NCI-H2171 treated with DMSO at 0.1 percent for 48 hours (cell line): ENCODE data around the gene ROGDI.
"Not testable (repeated sequence)": the region's sequence is repeated elsewhere in the genome, so short reads cannot be mapped to it uniquely, and the experiment has no call there.

Source experiments
- DNase-seq: peaks from one replicate; lab custom pipeline; 2025; lab: John Stamatoyannopoulos, UW

Gene ROGDI

GRCh38 chr16:4790871-4791270 is 11.6 kb downstream of the ROGDI start:
- no peak for DNase-seq

GRCh38 chr16:4790261-4790660 is 12.2 kb downstream of the ROGDI start:
- DNase-seq: no peak

GRCh38 chr16:4788910-4789309 is 13.5 kb downstream of the ROGDI start:
- no peak for DNase-seq

- DNase-seq: no peak
Observed at GRCh38 chr16:4788489-4788889, 13.9 kb downstream of the ROGDI start.

- peak; percentile 23 for DNase-seq
Observed at GRCh38 chr16:4787627-4788482, 14.6 kb downstream of the ROGDI start, which contains the start of gene SEPTIN12. SEPTIN12 (minus strand) TSS chr16:4788345; CDS start chr16:4787645, 700 bp downstream.

- no peak for DNase-seq
Observed at GRCh38 chr16:4787068-4787467, 15.4 kb downstream of the ROGDI start.

- no peak for DNase-seq
Observed at GRCh38 chr16:4785758-4786433, 16.5 kb downstream of the ROGDI start.

GRCh38 chr16:4784444-4784987 is 17.9 kb downstream of the ROGDI start:
- DNase-seq: not testable (repeated sequence)

- no peak for DNase-seq
Observed at GRCh38 chr16:4783951-4784336, 18.5 kb downstream of the ROGDI start.

GRCh38 chr16:4783251-4783950 is 19.0 kb downstream of the ROGDI start:
- no peak for DNase-seq

- DNase-seq: no peak
Observed at GRCh38 chr16:4780235-4780634, 22.2 kb downstream of the ROGDI start.

GRCh38 chr16:4778050-4778392 is 24.4 kb downstream of the ROGDI start:
- DNase-seq: no peak

GRCh38 chr16:4777339-4778049 is 24.9 kb downstream of the ROGDI start:
- DNase-seq: no peak

GRCh38 chr16:4776141-4776705 is 26.2 kb downstream of the ROGDI start:
- DNase-seq: no peak

- no peak for DNase-seq
Observed at GRCh38 chr16:4775005-4775404, 27.4 kb downstream of the ROGDI start.

- no peak for DNase-seq
Observed at GRCh38 chr16:4772351-4772750, 30.1 kb downstream of the ROGDI start.

- no peak for DNase-seq
Observed at GRCh38 chr16:4771646-4772045, 30.8 kb downstream of the ROGDI start.

GRCh38 chr16:4769306-4769638 is 33.2 kb downstream of the ROGDI start:
- DNase-seq: peak; percentile 25

GRCh38 chr16:4768549-4769305 is 33.7 kb downstream of the ROGDI start:
- DNase-seq: peak; percentile 96

GRCh38 chr16:4767872-4768548 is 34.4 kb downstream of the ROGDI start:
- DNase-seq: no peak
